DND-41 (cell line): ENCODE data around the gene EPN2.

ENCODE experiments used
- ATAC-seq: fragments of 200-7000 bp; cut with Tn5 transposase; 3 replicates; pipeline ENCODE4 v1.9.1; 2021; ENCODE audit warnings: low read depth; ENCODE audit not compliant: insufficient read depth
- DNase-seq: peaks from one replicate; pipeline ENCODE4 v3.0.0-alpha.2; 2020
- H2AFZ ChIP-seq: 2 replicates; pipeline ENCODE4 v1.6.0; 2012; ENCODE audit warnings: low read depth, low read length
- H3K27ac ChIP-seq: 2 replicates; pipeline ENCODE4 v1.5.1; 2012; ENCODE audit warnings: low read length, inconsistent platforms
- H3K27me3 ChIP-seq: fragments of 200-600 bp; sonication (generic); 2 replicates; pipeline ENCODE4 v1.6.0; 2012; ENCODE audit warnings: low read length, mild to moderate bottlenecking, inconsistent platforms; ENCODE audit not compliant: insufficient read depth, poor library complexity
- H3K36me3 ChIP-seq: 2 replicates; pipeline ENCODE4 v1.5.1; 2012; ENCODE audit warnings: low read length, inconsistent platforms; ENCODE audit not compliant: insufficient read depth
- H3K4me1 ChIP-seq: 2 replicates; pipeline ENCODE4 v1.5.1; 2012; ENCODE audit warnings: mild to moderate bottlenecking, low read length; ENCODE audit not compliant: insufficient read depth
- H3K4me2 ChIP-seq: 2 replicates; pipeline ENCODE4 v1.6.0; 2012; ENCODE audit warnings: mild to moderate bottlenecking, moderate library complexity, low read length, inconsistent platforms; ENCODE audit not compliant: insufficient read depth
- H3K4me3 ChIP-seq, 2 experiments: fragments of 200-600 bp in 1 of 2; shearing (Covaris generic) in 1 of 2; 2 replicates each; pipeline ENCODE4 v1.5.1; 2012 to 2016; ENCODE audit warnings: inconsistent platforms in 2 of 2, low read length in 2 of 2, mild to moderate bottlenecking in 2 of 2, low read depth in 1 of 2, moderate library complexity in 1 of 2
- H3K79me2 ChIP-seq: 2 replicates; pipeline ENCODE4 v1.6.0; 2012; ENCODE audit warnings: low read length, inconsistent platforms; ENCODE audit not compliant: insufficient read depth
- H3K9ac ChIP-seq: 2 replicates; pipeline ENCODE4 v1.6.0; 2012; ENCODE audit warnings: low read depth, mild to moderate bottlenecking, inconsistent platforms, low read length, moderate library complexity
- H3K9me3 ChIP-seq: 2 replicates; pipeline ENCODE4 v1.5.1; 2012; ENCODE audit warnings: low read length, moderate library complexity, mild to moderate bottlenecking, inconsistent platforms; ENCODE audit not compliant: insufficient read depth, severe bottlenecking
- H4K20me1 ChIP-seq: 2 replicates; pipeline ENCODE4 v1.6.0; 2012; ENCODE audit warnings: low read length; ENCODE audit not compliant: insufficient read depth
- EZH2 ChIP-seq: IDR thresholded peaks from 3 replicates; pipeline ENCODE4 v1.6.1; 2012; ENCODE audit warnings: borderline replicate concordance, low read depth, mild to moderate bottlenecking, moderate library complexity, low read length, inconsistent platforms; ENCODE audit not compliant: severe bottlenecking
- TF ChIP-seq, protein P1 (sequence below): IDR thresholded peaks from 2 replicates; pipeline ENCODE4 v1.5.1; 2012; ENCODE audit warnings: borderline replicate concordance, low read length, moderate library complexity, mild to moderate bottlenecking; ENCODE audit not compliant: poor library complexity, severe bottlenecking; ENCODE audit errors: extremely low read depth

Gene EPN2

DNA sequence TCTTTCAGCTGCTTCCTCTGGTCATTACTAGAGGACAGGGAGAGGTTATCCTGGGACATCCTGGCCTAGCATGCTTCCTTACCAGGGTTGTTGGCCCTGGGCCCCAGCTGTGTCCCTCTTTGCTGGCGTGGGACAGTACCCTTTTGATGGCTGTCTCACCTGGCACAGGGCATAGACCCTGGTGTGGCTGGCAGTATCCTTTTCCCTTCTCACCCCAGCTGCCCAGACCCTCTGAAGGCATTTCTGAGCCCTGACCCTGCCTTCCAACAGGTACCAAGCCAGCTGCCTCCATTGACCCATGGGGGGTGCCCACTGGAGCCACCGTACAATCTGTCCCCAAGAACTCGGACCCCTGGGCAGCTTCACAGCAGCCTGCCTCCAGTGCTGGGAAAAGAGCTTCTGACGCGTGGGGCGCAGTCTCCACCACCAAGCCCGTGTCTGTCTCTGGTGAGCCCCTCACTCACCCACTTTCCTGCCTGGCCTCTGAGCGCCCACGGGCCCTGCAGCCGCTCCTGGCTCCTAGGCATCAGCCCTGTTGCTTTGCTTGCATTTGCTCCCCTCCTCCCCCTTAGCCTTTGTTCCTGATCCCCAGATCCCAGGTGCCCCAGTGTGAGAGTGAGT, 91.4 kb downstream of the EPN2 start:
- Histone ChIP-seq H3K27ac (no peak overlapping the region), H3K4me3 (no peak overlapping the region), H3K4me2 (no peak overlapping the region), H3K9ac (no peak overlapping the region), H3K36me3 (no peaks in the 10 kb centered on the region), H3K4me1 (no peaks in the 10 kb centered on the region), H4K20me1 (peaks cover 22% of the 10 kb centered on the region), H3K9me3 (peaks cover 2% of the 10 kb centered on the region), H3K79me2 (no peaks in the 10 kb centered on the region), H3K27me3 (peaks cover 27% of the 10 kb centered on the region), H2AFZ (no peak overlapping the region)
- DNase-seq (no peak), ATAC-seq (no peak)
- no peak for TF ChIP-seq EZH2
- TF ChIP-seq, protein P1, sequence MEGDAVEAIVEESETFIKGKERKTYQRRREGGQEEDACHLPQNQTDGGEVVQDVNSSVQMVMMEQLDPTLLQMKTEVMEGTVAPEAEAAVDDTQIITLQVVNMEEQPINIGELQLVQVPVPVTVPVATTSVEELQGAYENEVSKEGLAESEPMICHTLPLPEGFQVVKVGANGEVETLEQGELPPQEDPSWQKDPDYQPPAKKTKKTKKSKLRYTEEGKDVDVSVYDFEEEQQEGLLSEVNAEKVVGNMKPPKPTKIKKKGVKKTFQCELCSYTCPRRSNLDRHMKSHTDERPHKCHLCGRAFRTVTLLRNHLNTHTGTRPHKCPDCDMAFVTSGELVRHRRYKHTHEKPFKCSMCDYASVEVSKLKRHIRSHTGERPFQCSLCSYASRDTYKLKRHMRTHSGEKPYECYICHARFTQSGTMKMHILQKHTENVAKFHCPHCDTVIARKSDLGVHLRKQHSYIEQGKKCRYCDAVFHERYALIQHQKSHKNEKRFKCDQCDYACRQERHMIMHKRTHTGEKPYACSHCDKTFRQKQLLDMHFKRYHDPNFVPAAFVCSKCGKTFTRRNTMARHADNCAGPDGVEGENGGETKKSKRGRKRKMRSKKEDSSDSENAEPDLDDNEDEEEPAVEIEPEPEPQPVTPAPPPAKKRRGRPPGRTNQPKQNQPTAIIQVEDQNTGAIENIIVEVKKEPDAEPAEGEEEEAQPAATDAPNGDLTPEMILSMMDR: no peak

DNA sequence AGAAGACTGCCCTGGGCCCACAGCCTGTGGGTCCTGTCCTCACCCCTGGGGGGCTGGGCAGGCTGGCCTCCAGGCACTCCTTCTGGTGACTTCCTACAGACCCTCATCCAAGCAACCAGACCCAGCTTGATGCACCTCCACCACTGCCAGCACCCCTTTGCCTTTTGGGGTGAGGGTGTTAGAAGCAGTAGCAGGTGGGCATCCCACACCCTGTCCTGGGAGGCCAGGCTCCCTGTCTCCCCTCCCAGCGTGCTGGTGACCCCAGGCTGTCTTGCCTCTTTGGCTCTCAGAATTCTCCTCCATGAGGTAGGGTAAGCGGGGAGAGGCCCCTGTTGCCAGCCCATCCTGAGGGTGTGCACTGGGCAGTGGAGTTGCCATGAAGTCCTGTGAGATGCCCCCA, 92.0 kb downstream of the EPN2 start:
- Histone ChIP-seq H3K36me3 (no peaks in the 10 kb centered on the region), H2AFZ (no peak overlapping the region), H3K4me2 (no peak overlapping the region), H3K9me3 (peaks cover 2% of the 10 kb centered on the region), H3K27me3 (peaks cover 27% of the 10 kb centered on the region), H3K9ac (no peak overlapping the region), H3K79me2 (no peaks in the 10 kb centered on the region), H3K4me3 (no peak overlapping the region), H3K4me1 (no peaks in the 10 kb centered on the region), H4K20me1 (peaks cover 22% of the 10 kb centered on the region), H3K27ac (no peak overlapping the region)
- ATAC-seq: no peak
- TF ChIP-seq, protein P1: no peak
- DNase-seq: no peak

DNA sequence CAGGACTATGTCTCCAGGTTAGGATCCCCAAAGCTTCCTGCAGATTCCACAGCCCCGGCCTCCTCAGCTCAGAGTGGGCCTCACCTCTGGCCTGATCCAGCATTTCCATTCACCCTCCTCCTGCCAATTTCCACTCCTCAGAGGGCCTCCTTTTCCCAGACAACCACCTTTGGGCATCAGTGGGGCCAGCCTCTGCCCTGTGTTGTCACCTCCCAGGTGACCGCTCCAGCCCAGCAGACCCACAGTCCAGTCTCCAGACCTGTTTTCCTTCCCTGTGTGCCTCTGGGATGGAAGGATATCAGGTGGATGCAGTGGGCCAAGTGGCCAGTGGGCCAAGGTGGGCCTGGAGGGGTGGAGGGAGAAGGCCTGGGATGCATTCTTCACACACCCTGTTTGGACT, 92.7 kb downstream of the EPN2 start:
- H3K4me3 ChIP-seq: no peak overlapping the region
- H3K4me2 ChIP-seq: no peak overlapping the region
- H3K79me2 ChIP-seq: no peaks in the 10 kb centered on the region
- no peak overlapping the region for H3K27ac ChIP-seq
- DNase-seq: no peak
- TF ChIP-seq EZH2: no peak
- TF ChIP-seq, protein P1: no peak
- peaks cover 2% of the 10 kb centered on the region for H3K9me3 ChIP-seq
- no peaks in the 10 kb centered on the region for H3K4me1 ChIP-seq
- no peaks in the 10 kb centered on the region for H3K36me3 ChIP-seq
- H3K27me3 ChIP-seq: peaks cover 31% of the 10 kb centered on the region
- peaks cover 24% of the 10 kb centered on the region for H4K20me1 ChIP-seq
- no peak for ATAC-seq
- H3K9ac ChIP-seq: no peak overlapping the region
- H2AFZ ChIP-seq: no peak overlapping the region

DNA sequence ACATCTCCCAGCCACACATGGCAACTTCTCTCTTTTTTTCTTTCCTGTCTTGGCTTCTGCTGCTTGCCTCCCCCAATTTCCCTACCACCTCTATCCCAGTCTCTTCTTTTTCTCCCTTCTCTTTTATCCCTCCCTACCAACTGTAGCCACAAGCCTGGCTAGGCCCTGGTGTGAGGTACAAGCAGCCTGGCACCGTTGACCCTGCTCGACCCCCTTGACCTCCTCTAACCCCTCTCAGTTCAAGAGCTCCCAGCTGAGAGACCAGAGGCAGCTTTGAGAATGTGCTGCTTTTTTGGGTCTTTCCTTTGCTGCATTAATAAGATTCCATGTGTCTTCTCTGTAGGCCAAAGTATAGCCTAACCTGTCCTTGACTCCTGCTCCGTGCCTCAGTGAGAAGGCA, 93.1 kb downstream of the EPN2 start:
- no peak overlapping the region for H3K4me3 ChIP-seq
- no peak for DNase-seq
- no peaks in the 10 kb centered on the region for H3K4me1 ChIP-seq
- no peak overlapping the region for H3K9ac ChIP-seq
- no peaks in the 10 kb centered on the region for H3K36me3 ChIP-seq
- H3K9me3 ChIP-seq: peaks cover 2% of the 10 kb centered on the region
- peaks cover 31% of the 10 kb centered on the region for H3K27me3 ChIP-seq
- no peaks in the 10 kb centered on the region for H3K79me2 ChIP-seq
- H2AFZ ChIP-seq: no peak overlapping the region
- peaks cover 24% of the 10 kb centered on the region for H4K20me1 ChIP-seq
- TF ChIP-seq, protein P1: no peak
- TF ChIP-seq EZH2: no peak
- no peak overlapping the region for H3K27ac ChIP-seq
- H3K4me2 ChIP-seq: no peak overlapping the region
- ATAC-seq: no peak
